K562 (cell line): ENCODE data around the gene SPAG17. TPM values are rescaled to one million over a fixed set of nuclear protein-coding genes. Genes with fewer than 3 reads are reported as not detected.

Source experiments
- CEBPG ChIP-seq, 3 experiments: fragments of 200-800 bp in 1 of 3; sonication (Bioruptor generic) in 1 of 3; sonication (generic) in 1 of 3; formaldehyde crosslinking in 1 of 3; IDR thresholded peaks in 2 of 3; conservative IDR thresholded peaks in 1 of 3; 2 replicates each; pipeline versions ENCODE4 v1.6.1 to v1.8.0; 2016 to 2022; ENCODE audit warnings: missing compliant biosample characterization in 2 of 3, missing genetic modification characterization in 2 of 3, mild to moderate bottlenecking in 1 of 3, missing genetic modification reagents in 1 of 3
- COPS2 ChIP-seq: fragments of 450-650 bp; conservative IDR thresholded peaks from 2 replicates; pipeline ENCODE4 v1.6.1; 2016; ENCODE audit warnings: mild to moderate bottlenecking, moderate library complexity
- PHF20 ChIP-seq: fragments of 450-650 bp; IDR thresholded peaks from 2 replicates; pipeline ENCODE4 v1.6.1; 2018; ENCODE audit not compliant: partially characterized antibody
- polyA plus RNA-seq, 8 experiments: library from polyadenylated mRNA; depleted of rRNA in 4 of 8; stranded (reverse) in 5 of 8; unstranded in 3 of 8; fragments of >200 nt; fragmentation: Nextera tagmentation in 2 of 8; fragmentation: Illumina TruSeq in 1 of 8; extraction: Ambion mirVana in 2 of 8; extraction: Trizol in 1 of 8; gene quantifications; 2 replicates each; pipeline versions ENCODE4 v1.2.1 to v1.2.3, GENCODE V29; 2011 to 2014; ENCODE audit warnings: inconsistent platforms in 1 of 8, missing spikeins in 1 of 8
- total RNA-seq, 7 experiments: library from RNA; depleted of rRNA in 6 of 7; stranded (reverse); fragments of >200 nt in 6 of 7; fragmentation: Illumina TruSeq in 2 of 7; extraction: Trizol in 2 of 7; gene quantifications; 2 replicates each; pipeline versions ENCODE4 v1.2.1 to v1.2.3, GENCODE V29; 2011 to 2021; ENCODE audit warnings: low replicate concordance in 1 of 7
- TF ChIP-seq, protein P1 (sequence below): fragments of 250-450 bp; sonication (Bioruptor Pico); IDR thresholded peaks from 2 replicates; pipeline ENCODE4 v1.4.0; 2020; ENCODE audit warnings: mild to moderate bottlenecking, moderate library complexity
- TF ChIP-seq, protein P2 (sequence below), 3 experiments: fragments of 200-800 bp in 1 of 3; fragments of 250-450 bp in 1 of 3; fragments of 450-650 bp in 1 of 3; sonication (Bioruptor Pico) in 1 of 3; sonication (Bioruptor generic) in 1 of 3; formaldehyde crosslinking in 1 of 3; IDR thresholded peaks; 2 replicates each; pipeline versions ENCODE4 v1.6.1 to v1.8.0; 2016 to 2022; ENCODE audit warnings: mild to moderate bottlenecking in 2 of 3, missing genetic modification characterization in 2 of 3, missing compliant biosample characterization in 1 of 3, moderate library complexity in 1 of 3

Gene SPAG17
- total and polyA plus RNA-seq, 9 of the 15 experiments (the other 6 are each of a cell fraction or from before 2014, with no cell fraction given) = 0.07 to 2.1 (median 1.5) TPM

DNA sequence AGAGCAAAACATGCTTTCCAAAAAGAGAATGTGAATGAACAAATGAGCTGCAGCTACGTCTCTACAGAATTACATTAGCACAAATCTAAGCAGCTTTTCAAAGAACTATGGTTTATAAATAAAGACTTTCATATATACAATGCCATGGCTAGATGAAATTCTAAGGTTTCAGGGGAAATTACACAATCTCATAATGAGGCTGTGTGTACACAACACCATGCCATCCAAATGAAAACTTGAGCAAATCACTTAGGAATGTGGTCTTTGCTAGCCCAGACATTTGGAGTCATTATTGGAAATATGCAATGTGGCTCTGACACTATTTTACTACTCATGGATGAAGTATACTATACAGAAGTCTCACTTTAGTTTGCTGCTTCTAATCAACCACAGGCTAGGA lies 37.5 kb downstream of the SPAG17 start (continued):
- TF ChIP-seq CEBPG (CRISPR knock-in tag; IDR thresholded peaks at IDR 0.05) (no peak), CEBPG (tag; conservative IDR thresholded peaks at IDR 0.05 in 1 of 2, IDR thresholded peaks at IDR 0.05 in 1 of 2) (no peak), PHF20 (no peak), COPS2 (no peak)
- TF ChIP-seq, protein P1, sequence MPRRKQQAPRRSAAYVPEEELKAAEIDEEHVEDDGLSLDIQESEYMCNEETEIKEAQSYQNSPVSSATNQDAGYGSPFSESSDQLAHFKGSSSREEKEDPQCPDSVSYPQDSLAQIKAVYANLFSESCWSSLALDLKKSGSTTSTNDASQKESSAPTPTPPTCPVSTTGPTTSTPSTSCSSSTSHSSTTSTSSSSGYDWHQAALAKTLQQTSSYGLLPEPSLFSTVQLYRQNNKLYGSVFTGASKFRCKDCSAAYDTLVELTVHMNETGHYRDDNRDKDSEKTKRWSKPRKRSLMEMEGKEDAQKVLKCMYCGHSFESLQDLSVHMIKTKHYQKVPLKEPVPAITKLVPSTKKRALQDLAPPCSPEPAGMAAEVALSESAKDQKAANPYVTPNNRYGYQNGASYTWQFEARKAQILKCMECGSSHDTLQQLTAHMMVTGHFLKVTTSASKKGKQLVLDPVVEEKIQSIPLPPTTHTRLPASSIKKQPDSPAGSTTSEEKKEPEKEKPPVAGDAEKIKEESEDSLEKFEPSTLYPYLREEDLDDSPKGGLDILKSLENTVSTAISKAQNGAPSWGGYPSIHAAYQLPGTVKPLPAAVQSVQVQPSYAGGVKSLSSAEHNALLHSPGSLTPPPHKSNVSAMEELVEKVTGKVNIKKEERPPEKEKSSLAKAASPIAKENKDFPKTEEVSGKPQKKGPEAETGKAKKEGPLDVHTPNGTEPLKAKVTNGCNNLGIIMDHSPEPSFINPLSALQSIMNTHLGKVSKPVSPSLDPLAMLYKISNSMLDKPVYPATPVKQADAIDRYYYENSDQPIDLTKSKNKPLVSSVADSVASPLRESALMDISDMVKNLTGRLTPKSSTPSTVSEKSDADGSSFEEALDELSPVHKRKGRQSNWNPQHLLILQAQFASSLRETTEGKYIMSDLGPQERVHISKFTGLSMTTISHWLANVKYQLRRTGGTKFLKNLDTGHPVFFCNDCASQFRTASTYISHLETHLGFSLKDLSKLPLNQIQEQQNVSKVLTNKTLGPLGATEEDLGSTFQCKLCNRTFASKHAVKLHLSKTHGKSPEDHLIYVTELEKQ = no peak
- TF ChIP-seq, protein P2, sequence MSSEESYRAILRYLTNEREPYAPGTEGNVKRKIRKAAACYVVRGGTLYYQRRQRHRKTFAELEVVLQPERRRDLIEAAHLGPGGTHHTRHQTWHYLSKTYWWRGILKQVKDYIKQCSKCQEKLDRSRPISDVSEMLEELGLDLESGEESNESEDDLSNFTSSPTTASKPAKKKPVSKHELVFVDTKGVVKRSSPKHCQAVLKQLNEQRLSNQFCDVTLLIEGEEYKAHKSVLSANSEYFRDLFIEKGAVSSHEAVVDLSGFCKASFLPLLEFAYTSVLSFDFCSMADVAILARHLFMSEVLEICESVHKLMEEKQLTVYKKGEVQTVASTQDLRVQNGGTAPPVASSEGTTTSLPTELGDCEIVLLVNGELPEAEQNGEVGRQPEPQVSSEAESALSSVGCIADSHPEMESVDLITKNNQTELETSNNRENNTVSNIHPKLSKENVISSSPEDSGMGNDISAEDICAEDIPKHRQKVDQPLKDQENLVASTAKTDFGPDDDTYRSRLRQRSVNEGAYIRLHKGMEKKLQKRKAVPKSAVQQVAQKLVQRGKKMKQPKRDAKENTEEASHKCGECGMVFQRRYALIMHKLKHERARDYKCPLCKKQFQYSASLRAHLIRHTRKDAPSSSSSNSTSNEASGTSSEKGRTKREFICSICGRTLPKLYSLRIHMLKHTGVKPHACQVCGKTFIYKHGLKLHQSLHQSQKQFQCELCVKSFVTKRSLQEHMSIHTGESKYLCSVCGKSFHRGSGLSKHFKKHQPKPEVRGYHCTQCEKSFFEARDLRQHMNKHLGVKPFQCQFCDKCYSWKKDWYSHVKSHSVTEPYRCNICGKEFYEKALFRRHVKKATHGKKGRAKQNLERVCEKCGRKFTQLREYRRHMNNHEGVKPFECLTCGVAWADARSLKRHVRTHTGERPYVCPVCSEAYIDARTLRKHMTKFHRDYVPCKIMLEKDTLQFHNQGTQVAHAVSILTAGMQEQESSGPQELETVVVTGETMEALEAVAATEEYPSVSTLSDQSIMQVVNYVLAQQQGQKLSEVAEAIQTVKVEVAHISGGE (CRISPR knock-in tag; IDR thresholded peaks at IDR 0.05) = no peak
